ENCODE data around the gene TAS2R40. TPM values are rescaled to one million over a fixed set of nuclear protein-coding genes. Genes with fewer than 3 reads are reported as not detected.

Gene TAS2R40
- total and polyA plus RNA-seq, 12 donors: not detected

- WGBS, 4 donors: 85 to 95% (median 90%) methylated on average over 2 of the region's 2 CpGs
- no peak for DNase-seq
- H3K36me3 ChIP-seq (replicated peaks in 1 of 2): no peaks in the 10 kb centered on the region
- H3K27me3 ChIP-seq: no peaks in the 10 kb centered on the region
- peaks cover 0 to 5% of the 10 kb centered on the region in 2 donors for H3K4me1 ChIP-seq (replicated peaks in 1 of 2)
- H3K9me3 ChIP-seq (replicated peaks in 1 of 3): no peaks in the 10 kb centered on the region
- TF ChIP-seq POLR2A (IDR thresholded peaks at IDR 0.05) (no peak), CTCF (IDR thresholded peaks at IDR 0.05) (no peak)
- H3K27ac ChIP-seq: no peak overlapping the region
- intact Hi-C loops (cut with DNase I): no loop called here
- no peak overlapping the region for H3K4me3 ChIP-seq
These were observed 9.0 kb downstream of the TAS2R40 start for GRCh38 chr7:143230602-143231457.

GRCh38 chr7:143233816-143234532, 12.1 kb downstream of the TAS2R40 start:
- Histone ChIP-seq H3K27me3 (no peaks in the 10 kb centered on the region), H3K4me3 (no peak overlapping the region), H3K27ac (no peak overlapping the region), H3K4me1 (replicated peaks in 1 of 2) (no peaks in the 10 kb centered on the region), H3K36me3 (replicated peaks in 1 of 2) (no peaks in the 10 kb centered on the region), H3K9me3 (replicated peaks in 1 of 3) (peaks cover 0 to 4% (median 0%) of the 10 kb centered on the region in 3 donors)
- DNase-seq: no peak
- 91 to 93% (median 92%) methylated on average over 2 of the region's 2 CpGs for WGBS, 4 donors
- TF ChIP-seq CTCF (IDR thresholded peaks at IDR 0.05) (no peak), POLR2A (IDR thresholded peaks at IDR 0.05) (no peak)
- intact Hi-C loops (cut with DNase I): no loop called here

GRCh38 chr7:143234533-143234875, 12.7 kb downstream of the TAS2R40 start:
- Histone ChIP-seq H3K36me3 (replicated peaks in 1 of 2) (no peaks in the 10 kb centered on the region), H3K27me3 (no peaks in the 10 kb centered on the region), H3K4me3 (no peak overlapping the region), H3K9me3 (replicated peaks in 1 of 3) (peaks cover 0 to 4% (median 0%) of the 10 kb centered on the region in 3 donors), H3K4me1 (replicated peaks in 1 of 2) (no peaks in the 10 kb centered on the region), H3K27ac (no peak overlapping the region)
- WGBS, 4 donors: 44 to 75% (median 66%) methylated on average over 3 of the region's 3 CpGs
- intact Hi-C loops (cut with DNase I): no loop called here
- no peak for DNase-seq
- TF ChIP-seq POLR2A (IDR thresholded peaks at IDR 0.05): no peak
- TF ChIP-seq CTCF (IDR thresholded peaks at IDR 0.05): no peak

GRCh38 chr7:143235561-143235960, 13.7 kb downstream of the TAS2R40 start:
- H3K4me3 ChIP-seq: no peak overlapping the region
- no peak overlapping the region for H3K27ac ChIP-seq
- H3K27me3 ChIP-seq: no peaks in the 10 kb centered on the region
- intact Hi-C loops (cut with DNase I): no loop called here
- H3K4me1 ChIP-seq (replicated peaks in 1 of 2): no peaks in the 10 kb centered on the region
- no peaks in the 10 kb centered on the region for H3K36me3 ChIP-seq (replicated peaks in 1 of 2)
- peaks cover 0 to 4% (median 0%) of the 10 kb centered on the region in 3 donors for H3K9me3 ChIP-seq (replicated peaks in 1 of 3)
- DNase-seq: no peak
- TF ChIP-seq POLR2A (IDR thresholded peaks at IDR 0.05): no peak
- TF ChIP-seq CTCF (IDR thresholded peaks at IDR 0.05): no peak
- WGBS, 4 donors: 11 to 24% (median 19%) methylated on average over 1 of the region's 1 CpG
